BLaER1 treated with 17β-estradiol and CSF1 and Interleukin-3, amounts not matched to agents 10 nM and 100 nM (cell line): ENCODE results near the gene QRICH2.
A peak's percentile ranks its signal among the peaks of the same experiment; 100 is the strongest.
"Not testable (repeated sequence)": the region's sequence is repeated elsewhere in the genome, so short reads cannot be mapped to it uniquely, and the experiment has no call there.

Experiments used
- H3K27ac ChIP-seq, 11 experiments: shearing (Covaris generic); formaldehyde crosslinking; 2 replicates each; pipeline ENCODE4 v1.8.1; 2022
- H3K27me3 ChIP-seq, 11 experiments: shearing (Covaris generic); formaldehyde crosslinking; 2 replicates each; pipeline ENCODE4 v1.8.1; 2022
- H3K36me3 ChIP-seq, 11 experiments: shearing (Covaris generic); formaldehyde crosslinking; 2 replicates each; pipeline ENCODE4 v1.8.1; 2022
- H3K4me1 ChIP-seq, 10 experiments: shearing (Covaris generic); formaldehyde crosslinking; 2 replicates each; pipeline ENCODE4 v1.8.1; 2022
- H3K4me2 ChIP-seq, 11 experiments: shearing (Covaris generic); formaldehyde crosslinking; 2 replicates each; pipeline ENCODE4 v1.8.1; 2022
- H3K4me3 ChIP-seq, 10 experiments: shearing (Covaris generic); formaldehyde crosslinking; 2 replicates each; pipeline ENCODE4 v1.8.1; 2022
- H3K9ac ChIP-seq, 11 experiments: shearing (Covaris generic); formaldehyde crosslinking; 2 replicates each; pipeline ENCODE4 v1.8.1; 2022
- H3K9me3 ChIP-seq, 11 experiments: shearing (Covaris generic); formaldehyde crosslinking; replicated peaks in 1 of 11; 2 replicates each; pipeline ENCODE4 v1.8.1; 2022
- H4K20me1 ChIP-seq, 11 experiments: shearing (Covaris generic); formaldehyde crosslinking; 2 replicates each; pipeline ENCODE4 v1.8.1; 2022
- Cebpa-rat ChIP-seq, 11 experiments: shearing (Covaris generic); IDR thresholded peaks; 2 replicates each; pipeline ENCODE4 v1.8.1; 2022

Gene QRICH2

GRCh38 chr17:76252040-76252954 lies 55.8 kb downstream of the QRICH2 start:
- Histone ChIP-seq H3K9ac (peak overlapping the region; percentile 68 to 82 (median 76)), H3K27ac (peak overlapping the region; percentile 63 to 93 (median 89)), H3K4me2 (peak overlapping the region; percentile 67 to 93 (median 85)), H3K27me3 (no peaks in the 10 kb centered on the region), H4K20me1 (no peaks in the 10 kb centered on the region), H3K4me3 (peak overlapping the region in 9 of 10 experiments; percentile 2 to 58 (median 34); a peak in 12 of 20 replicates), H3K36me3 (no peaks in the 10 kb centered on the region), H3K9me3 (peaks cover 0 to 7% (median 5%) of the 10 kb centered on the region in 11 experiments; a peak in 8 of 22 replicates), H3K4me1 (peaks cover 30 to 70% (median 51%) of the 10 kb centered on the region in 10 experiments)
- TF ChIP-seq Cebpa-rat (IDR thresholded peaks at IDR 0.05) = peak in 8 of 11 experiments; percentile 34 to 78 (median 71); a peak in 14 of 22 replicates

- Histone ChIP-seq H3K36me3 (no peaks in the 10 kb centered on the region), H3K27ac (peak overlapping the region; percentile 63 to 93 (median 89)), H3K27me3 (no peaks in the 10 kb centered on the region), H3K9ac (peak overlapping the region; percentile 68 to 82 (median 76); a peak in 21 of 22 replicates), H3K4me2 (peak overlapping the region; percentile 67 to 93 (median 85)), H3K4me1 (peaks cover 36 to 75% (median 56%) of the 10 kb centered on the region in 10 experiments), H3K4me3 (peak overlapping the region in 2 of 10 experiments; percentile 8 to 31; a peak in 1 of 20 replicates), H3K9me3 (peaks cover 0 to 4% (median 1%) of the 10 kb centered on the region in 11 experiments; a peak in 7 of 22 replicates), H4K20me1 (no peaks in the 10 kb centered on the region)
- TF ChIP-seq Cebpa-rat (IDR thresholded peaks at IDR 0.05) = no peak
Observed at GRCh38 chr17:76251478-76252039, 56.5 kb downstream of the QRICH2 start.

DNA sequence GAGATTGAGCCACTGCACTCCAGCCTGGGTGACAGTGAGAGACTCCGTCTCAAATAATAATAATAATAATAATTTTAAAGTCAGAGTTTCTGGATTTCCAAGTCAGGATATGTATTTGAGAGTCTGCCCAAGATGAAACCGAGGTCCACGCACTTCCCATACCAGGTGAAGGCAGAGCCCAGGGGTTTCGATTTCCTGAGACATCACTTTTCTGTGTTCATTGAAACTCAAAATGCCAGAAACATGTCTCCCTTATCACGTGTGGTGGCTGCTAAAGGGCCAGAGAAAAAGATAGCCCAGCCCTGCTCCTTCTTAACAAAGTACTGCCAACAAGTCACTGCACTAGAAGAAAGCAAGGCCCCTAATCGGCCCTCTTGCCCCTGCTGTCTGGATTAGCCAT lies 57.9 kb downstream of the QRICH2 start:
- Histone ChIP-seq H3K9me3 (no peaks in the 10 kb centered on the region), H3K27ac (peak overlapping the region in 5 of 11 experiments; percentile 10 to 91 (median 83); a peak in 6 of 22 replicates), H3K27me3 (no peaks in the 10 kb centered on the region), H3K4me3 (no peak overlapping the region), H3K4me2 (peak overlapping the region in 3 of 11 experiments; percentile 80 to 93 (median 85); a peak in 3 of 22 replicates), H3K4me1 (peaks cover 50 to 82% (median 66%) of the 10 kb centered on the region in 10 experiments), H3K36me3 (no peaks in the 10 kb centered on the region), H4K20me1 (no peaks in the 10 kb centered on the region), H3K9ac (no peak overlapping the region)
- TF ChIP-seq Cebpa-rat (IDR thresholded peaks at IDR 0.05) = no peak

DNA sequence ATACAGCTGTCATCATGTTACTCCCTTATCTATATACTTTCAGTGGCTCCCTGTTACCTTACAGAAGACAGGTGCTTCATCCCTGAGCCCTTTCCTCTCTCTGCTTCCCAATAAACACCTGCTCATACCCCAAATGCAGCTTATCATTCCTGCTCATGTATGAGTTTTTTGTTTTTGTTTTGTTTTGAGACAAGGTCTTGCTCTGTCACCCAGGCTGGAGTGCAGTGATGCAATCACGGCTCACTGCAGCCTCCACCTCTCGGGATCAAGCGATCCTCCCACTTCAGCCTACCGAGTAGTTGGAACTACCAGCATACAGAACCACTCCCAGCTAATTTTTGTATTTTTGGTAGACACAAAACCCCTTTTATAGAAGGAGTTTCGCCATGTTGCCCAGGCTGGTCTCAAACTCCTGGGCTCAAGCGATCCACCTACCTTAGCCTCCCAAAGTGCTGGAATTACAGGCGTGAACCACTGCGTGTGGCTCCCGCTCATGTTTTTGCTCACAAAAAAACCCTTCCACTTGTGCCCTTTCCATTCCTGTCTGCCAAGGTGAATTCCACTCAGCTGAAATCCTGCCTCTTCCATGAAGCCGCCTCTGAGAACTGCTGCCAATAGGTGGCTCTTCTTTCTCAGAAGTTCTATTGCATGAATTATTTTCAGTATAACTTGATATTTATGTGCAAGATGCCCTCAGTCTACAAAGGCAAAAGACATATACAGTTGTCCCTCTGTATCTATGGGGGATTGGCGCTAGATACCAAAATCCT lies 59.9 kb downstream of the QRICH2 start:
- Histone ChIP-seq H3K27me3 (peaks cover 2 to 8% (median 7%) of the 10 kb centered on the region in 11 experiments; a peak in 18 of 22 replicates), H3K27ac (peak overlapping the region in 2 of 11 experiments; percentile 6 to 78; a peak in 2 of 22 replicates), H3K4me1 (peaks cover 66 to 84% (median 75%) of the 10 kb centered on the region in 10 experiments), H3K36me3 (no peaks in the 10 kb centered on the region), H3K9me3 (no peaks in the 10 kb centered on the region), H3K4me2 (peak overlapping the region in 9 of 11 experiments; percentile 23 to 85 (median 58); a peak in 15 of 22 replicates), H3K9ac (no peak overlapping the region), H4K20me1 (no peaks in the 10 kb centered on the region), H3K4me3 (no peak overlapping the region)
- TF ChIP-seq Cebpa-rat (IDR thresholded peaks at IDR 0.05) = peak in 3 of 11 experiments; percentile 20 to 30 (median 27); a peak in 1 of 22 replicates

DNA sequence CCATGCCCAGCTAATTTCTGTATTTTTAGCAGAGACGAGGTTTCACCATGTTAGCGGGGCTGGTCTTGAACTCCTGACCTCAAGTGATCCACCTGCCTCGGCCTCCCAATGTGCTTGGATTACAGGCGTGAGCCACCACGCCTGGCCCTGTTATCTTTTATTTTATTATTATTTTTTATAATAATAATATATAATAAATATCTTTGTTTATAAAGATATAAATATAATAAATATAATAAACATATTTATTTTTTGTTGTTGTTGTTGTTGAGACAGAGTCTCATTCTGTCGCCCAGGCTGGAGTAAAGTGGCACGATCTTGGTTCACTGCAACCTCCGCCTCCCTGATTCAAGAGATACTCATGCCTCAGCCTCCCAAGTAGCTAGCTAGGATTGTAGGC lies 60.8 kb downstream of the QRICH2 start:
- Histone ChIP-seq H3K27ac (peak overlapping the region in 9 of 11 experiments; percentile 29 to 78 (median 58); a peak in 15 of 22 replicates), H4K20me1 (no peaks in the 10 kb centered on the region), H3K9ac (peak overlapping the region in 6 of 11 experiments; percentile 10 to 61 (median 24); a peak in 4 of 22 replicates), H3K9me3 (no peaks in the 10 kb centered on the region), H3K4me3 (no peak overlapping the region), H3K36me3 (no peaks in the 10 kb centered on the region), H3K4me1 (peaks cover 59 to 76% (median 68%) of the 10 kb centered on the region in 10 experiments), H3K4me2 (peak overlapping the region; percentile 49 to 85 (median 71)), H3K27me3 (peaks cover 11 to 17% (median 16%) of the 10 kb centered on the region in 11 experiments)
- TF ChIP-seq Cebpa-rat (IDR thresholded peaks at IDR 0.05) = no peak

DNA sequence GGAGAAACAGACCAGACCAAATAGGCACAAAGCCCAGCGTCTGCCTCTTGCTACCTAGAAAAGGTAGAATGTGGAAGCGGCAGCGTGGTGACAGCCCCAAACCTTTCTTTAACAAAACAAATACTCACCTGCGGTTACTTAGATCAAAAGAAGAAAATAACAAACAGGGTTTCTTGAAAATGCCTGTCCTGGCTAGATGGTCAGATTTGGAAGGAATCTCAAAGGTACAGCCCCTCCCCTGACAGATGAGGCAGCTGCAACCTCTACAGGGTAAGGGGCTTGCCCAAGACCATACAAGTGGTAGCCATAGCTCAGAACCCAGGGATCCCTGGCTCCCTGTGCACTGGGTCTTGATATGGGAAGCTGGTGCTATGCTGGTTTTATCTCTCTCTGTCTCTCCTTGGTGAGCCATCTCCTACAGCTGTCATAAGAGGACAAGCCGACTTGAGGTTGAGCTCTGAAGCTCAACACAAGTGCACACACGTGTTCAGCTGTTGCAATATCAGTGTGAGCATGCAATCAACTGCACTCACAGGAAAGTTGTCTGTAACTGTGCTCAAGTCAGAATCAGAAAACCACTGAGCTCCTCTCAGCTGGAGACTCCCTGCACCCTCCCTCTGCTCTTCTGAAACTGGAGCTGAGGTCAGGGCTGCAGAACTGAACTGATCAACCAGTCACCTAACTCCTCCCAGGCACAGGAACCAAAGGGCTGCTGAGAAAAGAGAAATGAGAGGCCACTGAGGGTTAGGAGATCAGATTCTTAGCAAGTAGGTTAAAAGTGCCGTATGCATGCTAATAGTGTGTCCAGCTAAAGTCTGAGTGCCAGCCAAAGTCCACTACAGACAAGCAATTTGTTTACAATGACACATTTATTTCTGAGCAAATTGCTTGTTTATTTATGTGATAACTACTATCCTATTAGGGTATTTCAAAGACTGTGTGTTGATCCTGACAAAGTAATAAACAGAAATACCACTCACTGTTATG lies 61.7 kb downstream of the QRICH2 start:
- H3K9me3 ChIP-seq = no peaks in the 10 kb centered on the region; a peak in 1 of 22 replicates
- H3K4me2 ChIP-seq = peak overlapping the region; percentile 46 to 85 (median 71)
- no peaks in the 10 kb centered on the region for H4K20me1 ChIP-seq
- H3K27ac ChIP-seq = peak overlapping the region in 9 of 11 experiments; percentile 30 to 78 (median 70); a peak in 17 of 22 replicates
- no peaks in the 10 kb centered on the region for H3K36me3 ChIP-seq
- TF ChIP-seq Cebpa-rat (IDR thresholded peaks at IDR 0.05) = peak; percentile 15 to 96 (median 87); a peak in 17 of 22 replicates
- peak overlapping the region in 10 of 11 experiments; percentile 10 to 66 (median 48); a peak in 16 of 22 replicates for H3K9ac ChIP-seq
- H3K27me3 ChIP-seq = peaks cover 20 to 27% (median 25%) of the 10 kb centered on the region in 11 experiments
- H3K4me1 ChIP-seq = peaks cover 49 to 66% (median 59%) of the 10 kb centered on the region in 10 experiments
- no peak overlapping the region for H3K4me3 ChIP-seq

GRCh38 chr17:76244721-76245120 lies 63.4 kb downstream of the QRICH2 start:
- H3K9me3 ChIP-seq, H4K20me1 ChIP-seq, H3K36me3 ChIP-seq, H3K9ac ChIP-seq, H3K4me3 ChIP-seq: not testable (repeated sequence)
- Histone ChIP-seq H3K27ac (peak overlapping the region in 3 of 11 experiments; percentile 6 to 76 (median 30); a peak in 2 of 22 replicates), H3K4me2 (peak overlapping the region; percentile 45 to 80 (median 66); a peak in 21 of 22 replicates), H3K4me1 (peaks cover 47 to 65% (median 59%) of the 10 kb centered on the region in 10 experiments), H3K27me3 (peaks cover 37 to 43% (median 41%) of the 10 kb centered on the region in 11 experiments)
